Colonic mucosa (tissue), 4 donors: ENCODE results near the gene PPP3R2. TPM values are rescaled to one million over a fixed set of nuclear protein-coding genes. Genes with fewer than 3 reads are reported as not detected.

ENCODE experiments used
- DNase-seq: peaks from one replicate; pipeline ENCODE4 v3.0.0-alpha.2; 2020
- H3K27ac ChIP-seq: fragments of 200-600 bp; one replicate; pipeline ENCODE4 v1.8.0; 2021
- H3K27me3 ChIP-seq: fragments of 200-600 bp; one replicate; pipeline ENCODE4 v1.8.0; 2021
- H3K36me3 ChIP-seq: fragments of 200-600 bp; one replicate; pipeline ENCODE4 v1.8.0; 2021
- H3K4me1 ChIP-seq: fragments of 200-600 bp; one replicate; pipeline ENCODE4 v1.8.0; 2021; ENCODE audit warnings: mild to moderate bottlenecking
- H3K4me3 ChIP-seq: fragments of 200-600 bp; one replicate; pipeline ENCODE4 v1.8.0; 2021
- H3K9ac ChIP-seq, 2 donors: one replicate each; pipeline ENCODE4 v1.7.0; 2013; ENCODE audit warnings: control low read depth in 2 of 2, low read depth in 2 of 2, low read length in 2 of 2
- H3K9me3 ChIP-seq: fragments of 200-600 bp; one replicate; pipeline ENCODE4 v1.8.0; 2021
- CTCF ChIP-seq: fragments of 200-600 bp; IDR thresholded peaks from one replicate; pipeline ENCODE4 v1.8.0; 2022; ENCODE audit warnings: antibody characterized with exemption, mild to moderate bottlenecking
- intact Hi-C: fragments of 100-400 bp; cut with DNase I; formaldehyde crosslinking; loops from one replicate; pipeline ENCODE4 v1.14.1; 2022
- total RNA-seq, 2 donors: library from RNA; stranded (reverse); fragmentation: NEBNext Ultra II Directional in 1 of 2; extraction: Animal tissue kit (Norgen Biotek cat#: 25700) in 1 of 2; gene quantifications; one replicate each; pipeline ENCODE4 v1.2.1, GENCODE V29; 2021
- donor health status: healthy.
- donor health status: DM: no; HTN: no; CAD: no.
- donor health status: DM: no; HTN: no; CAD: no.

The PPP3R2 gene
- total RNA-seq, 2 donors from 2014 or later: not detected

GRCh38 chr9:101578378-101578777 lies 16.4 kb downstream of the PPP3R2 start:
- H3K27ac ChIP-seq: no peak overlapping the region
- H3K27me3 ChIP-seq: no peaks in the 10 kb centered on the region
- no peaks in the 10 kb centered on the region for H3K9me3 ChIP-seq
- no peaks in the 10 kb centered on the region for H3K36me3 ChIP-seq
- H3K4me1 ChIP-seq: no peaks in the 10 kb centered on the region
- no peak overlapping the region for H3K4me3 ChIP-seq
- no peak overlapping the region for H3K9ac ChIP-seq
- no peak for TF ChIP-seq CTCF
- intact Hi-C loops: no loop called here
- DNase-seq: no peak

GRCh38 chr9:101574731-101575333 lies 19.9 kb downstream of the PPP3R2 start:
- TF ChIP-seq CTCF: no peak
- H3K27me3 ChIP-seq: no peaks in the 10 kb centered on the region
- no peaks in the 10 kb centered on the region for H3K36me3 ChIP-seq
- H3K27ac ChIP-seq: no peak overlapping the region
- intact Hi-C loops: no loop called here
- no peaks in the 10 kb centered on the region for H3K9me3 ChIP-seq
- no peaks in the 10 kb centered on the region for H3K4me1 ChIP-seq
- no peak overlapping the region for H3K4me3 ChIP-seq
- no peak for DNase-seq
- no peak overlapping the region for H3K9ac ChIP-seq

- no peak overlapping the region for H3K27ac ChIP-seq
- DNase-seq: no peak
- H3K9me3 ChIP-seq: no peaks in the 10 kb centered on the region
- intact Hi-C loops: no loop called here
- H3K4me1 ChIP-seq: no peaks in the 10 kb centered on the region
- H3K4me3 ChIP-seq: no peak overlapping the region
- no peaks in the 10 kb centered on the region for H3K36me3 ChIP-seq
- TF ChIP-seq CTCF: no peak
- H3K27me3 ChIP-seq: no peaks in the 10 kb centered on the region
- H3K9ac ChIP-seq: no peak overlapping the region
These were observed 22.5 kb downstream of the PPP3R2 start for GRCh38 chr9:101572316-101572715.

- no peak overlapping the region for H3K27ac ChIP-seq
- intact Hi-C loops: no loop called here
- no peak overlapping the region for H3K9ac ChIP-seq
- no peaks in the 10 kb centered on the region for H3K36me3 ChIP-seq
- DNase-seq: no peak
- H3K4me1 ChIP-seq: no peaks in the 10 kb centered on the region
- H3K27me3 ChIP-seq: no peaks in the 10 kb centered on the region
- no peak for TF ChIP-seq CTCF
- no peak overlapping the region for H3K4me3 ChIP-seq
- no peaks in the 10 kb centered on the region for H3K9me3 ChIP-seq
These were observed 23.7 kb downstream of the PPP3R2 start for GRCh38 chr9:101571114-101571513.

GRCh38 chr9:101569741-101570501 lies 24.8 kb downstream of the PPP3R2 start:
- intact Hi-C loops: no loop called here
- DNase-seq: no peak
- Histone ChIP-seq H3K27me3 (no peaks in the 10 kb centered on the region), H3K36me3 (no peaks in the 10 kb centered on the region), H3K4me3 (no peak overlapping the region), H3K4me1 (no peaks in the 10 kb centered on the region), H3K27ac (no peak overlapping the region), H3K9ac (no peak overlapping the region), H3K9me3 (no peaks in the 10 kb centered on the region)
- TF ChIP-seq CTCF: no peak
